Endothelial cell (in vitro differentiated cells): Measurements from ENCODE around the gene ZNF865. TPM values are rescaled to one million over a fixed set of nuclear protein-coding genes. Genes with fewer than 3 reads are reported as not detected.

Experiments
- DNase-seq: peaks from one replicate; pipeline ENCODE4 v3.0.0; 2021; ENCODE audit warnings: low spot score
- H3K27ac Mint-ChIP-seq: one replicate; pipeline ENCODE4 v1.8.0; 2021; ENCODE audit warnings: mixed read lengths, inconsistent platforms; ENCODE audit not compliant: unreplicated experiment
- H3K27me3 Mint-ChIP-seq: one replicate; pipeline ENCODE4 v1.8.0; 2021; ENCODE audit warnings: mild to moderate bottlenecking, moderate library complexity, mixed read lengths, inconsistent platforms; ENCODE audit not compliant: unreplicated experiment
- H3K36me3 Mint-ChIP-seq: one replicate; pipeline ENCODE4 v1.8.0; 2021; ENCODE audit warnings: mild to moderate bottlenecking, low read depth, mixed read lengths, inconsistent platforms; ENCODE audit not compliant: unreplicated experiment
- H3K4me1 Mint-ChIP-seq: one replicate; pipeline ENCODE4 v1.8.0; 2021; ENCODE audit warnings: mild to moderate bottlenecking, mixed read lengths, inconsistent platforms; ENCODE audit not compliant: unreplicated experiment
- H3K4me3 Mint-ChIP-seq: one replicate; pipeline ENCODE4 v1.8.0; 2021; ENCODE audit warnings: mild to moderate bottlenecking, mixed read lengths, inconsistent platforms; ENCODE audit not compliant: unreplicated experiment
- H3K9me3 Mint-ChIP-seq: one replicate; pipeline ENCODE4 v1.8.0; 2021; ENCODE audit warnings: mixed read lengths, inconsistent platforms; ENCODE audit not compliant: unreplicated experiment
- total RNA-seq: library from RNA; stranded (reverse); fragmentation: NEBNext Ultra II Directional; extraction: Animal tissue kit (Norgen Biotek cat#: 25700); gene quantifications from one replicate; pipeline ENCODE4 v1.2.1, GENCODE V29; 2021; ENCODE audit not compliant: unreplicated experiment
- TF ChIP-seq, protein P1 (sequence below): fragments of 200-600 bp; sonication (generic); IDR thresholded peaks from one replicate; pipeline ENCODE4 v1.5.0; 2021; ENCODE audit warnings: antibody characterized with exemption; ENCODE audit not compliant: unreplicated experiment

The ZNF865 gene
- total RNA-seq, 1 donor from 2014 or later = 14.5 TPM

GRCh38 chr19:55655648-55656040, 50.2 kb downstream of the ZNF865 start:
- Mint-ChIP-seq H3K9me3 (no peaks in the 10 kb centered on the region), H3K27ac (peak overlapping the region; percentile 99), H3K36me3 (peaks cover 23% of the 10 kb centered on the region), H3K4me3 (peak overlapping the region; percentile 99), H3K4me1 (peaks cover 60% of the 10 kb centered on the region), H3K27me3 (peaks cover 37% of the 10 kb centered on the region)
- no peak for DNase-seq
- TF ChIP-seq, protein P1, sequence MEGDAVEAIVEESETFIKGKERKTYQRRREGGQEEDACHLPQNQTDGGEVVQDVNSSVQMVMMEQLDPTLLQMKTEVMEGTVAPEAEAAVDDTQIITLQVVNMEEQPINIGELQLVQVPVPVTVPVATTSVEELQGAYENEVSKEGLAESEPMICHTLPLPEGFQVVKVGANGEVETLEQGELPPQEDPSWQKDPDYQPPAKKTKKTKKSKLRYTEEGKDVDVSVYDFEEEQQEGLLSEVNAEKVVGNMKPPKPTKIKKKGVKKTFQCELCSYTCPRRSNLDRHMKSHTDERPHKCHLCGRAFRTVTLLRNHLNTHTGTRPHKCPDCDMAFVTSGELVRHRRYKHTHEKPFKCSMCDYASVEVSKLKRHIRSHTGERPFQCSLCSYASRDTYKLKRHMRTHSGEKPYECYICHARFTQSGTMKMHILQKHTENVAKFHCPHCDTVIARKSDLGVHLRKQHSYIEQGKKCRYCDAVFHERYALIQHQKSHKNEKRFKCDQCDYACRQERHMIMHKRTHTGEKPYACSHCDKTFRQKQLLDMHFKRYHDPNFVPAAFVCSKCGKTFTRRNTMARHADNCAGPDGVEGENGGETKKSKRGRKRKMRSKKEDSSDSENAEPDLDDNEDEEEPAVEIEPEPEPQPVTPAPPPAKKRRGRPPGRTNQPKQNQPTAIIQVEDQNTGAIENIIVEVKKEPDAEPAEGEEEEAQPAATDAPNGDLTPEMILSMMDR = no peak

DNA sequence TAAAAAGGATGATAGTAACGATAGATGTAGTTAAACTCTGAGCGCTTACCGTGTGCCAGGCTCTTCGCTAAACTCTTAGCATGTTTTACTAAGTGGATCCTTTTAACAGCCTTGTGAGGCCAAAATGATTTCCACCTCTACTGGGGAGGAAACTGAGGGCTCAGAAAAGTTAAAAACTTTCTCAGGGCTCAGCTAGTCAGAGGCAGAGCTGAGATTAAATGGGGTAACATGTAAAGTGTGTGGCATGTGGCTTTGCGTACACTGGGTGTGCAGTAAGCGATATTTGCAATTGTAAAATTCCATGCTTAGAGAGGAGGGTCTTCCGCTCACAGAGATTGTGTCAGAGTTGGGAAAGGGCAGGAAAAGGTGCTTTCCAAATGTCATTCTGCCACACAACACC, 51.1 kb downstream of the ZNF865 start:
- peaks cover 26% of the 10 kb centered on the region for H3K36me3 Mint-ChIP-seq
- H3K9me3 Mint-ChIP-seq = no peaks in the 10 kb centered on the region
- no peak for DNase-seq
- peak overlapping the region; percentile 99 for H3K27ac Mint-ChIP-seq
- TF ChIP-seq, protein P1 = no peak
- peak overlapping the region; percentile 99 for H3K4me3 Mint-ChIP-seq
- peaks cover 66% of the 10 kb centered on the region for H3K4me1 Mint-ChIP-seq
- H3K27me3 Mint-ChIP-seq = peaks cover 38% of the 10 kb centered on the region

GRCh38 chr19:55656988-55657747, 51.7 kb downstream of the ZNF865 start:
- peaks cover 32% of the 10 kb centered on the region for H3K36me3 Mint-ChIP-seq
- no peak for DNase-seq
- peaks cover 69% of the 10 kb centered on the region for H3K4me1 Mint-ChIP-seq
- H3K27ac Mint-ChIP-seq = peak overlapping the region; percentile 76
- peaks cover 41% of the 10 kb centered on the region for H3K27me3 Mint-ChIP-seq
- H3K4me3 Mint-ChIP-seq = peak overlapping the region; percentile 99
- TF ChIP-seq, protein P1 = no peak
- no peaks in the 10 kb centered on the region for H3K9me3 Mint-ChIP-seq

- Mint-ChIP-seq H3K9me3 (no peaks in the 10 kb centered on the region), H3K36me3 (peaks cover 47% of the 10 kb centered on the region), H3K4me3 (peak overlapping the region; percentile 83), H3K27me3 (peaks cover 44% of the 10 kb centered on the region), H3K27ac (peak overlapping the region; percentile 96), H3K4me1 (peaks cover 75% of the 10 kb centered on the region)
- DNase-seq = no peak
- TF ChIP-seq, protein P1 = no peak
Measured at GRCh38 chr19:55658846-55659459, 53.5 kb downstream of the ZNF865 start.

DNA sequence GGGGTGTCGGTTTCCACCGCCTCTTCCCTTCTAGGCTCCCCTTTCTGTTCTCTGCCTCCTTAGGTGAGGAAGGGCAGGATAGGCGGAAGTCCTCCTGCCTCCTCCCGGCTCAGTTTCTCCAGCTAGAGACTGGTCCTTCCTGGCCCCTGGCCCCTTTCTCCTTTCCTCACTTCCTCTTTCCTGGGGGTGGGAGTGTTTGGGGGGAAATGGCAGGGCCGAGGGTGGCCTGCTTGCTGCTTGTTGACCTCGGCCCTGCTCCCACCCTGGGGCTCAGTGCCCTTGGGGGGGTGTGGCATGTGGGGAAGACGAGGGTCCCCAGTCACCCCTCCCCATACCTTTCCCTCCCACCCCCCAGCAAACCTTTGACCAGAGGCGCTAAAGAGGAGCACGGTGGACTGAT, 54.4 kb downstream of the ZNF865 start:
- peak overlapping the region; percentile 96 for H3K27ac Mint-ChIP-seq
- peak overlapping the region; percentile 83 for H3K4me3 Mint-ChIP-seq
- H3K4me1 Mint-ChIP-seq = peaks cover 70% of the 10 kb centered on the region
- no peaks in the 10 kb centered on the region for H3K9me3 Mint-ChIP-seq
- no peak for DNase-seq
- H3K27me3 Mint-ChIP-seq = peaks cover 46% of the 10 kb centered on the region
- TF ChIP-seq, protein P1 = no peak
- H3K36me3 Mint-ChIP-seq = peaks cover 52% of the 10 kb centered on the region
